ENCODE data around the gene UBTD2.

GRCh38 chr5:172199446-172199845 lies 84.1 kb downstream of the UBTD2 start:
- TF ChIP-seq CTCF (IDR thresholded peaks at IDR 0.05), result no peak
- no peak for TF ChIP-seq POLR2A (IDR thresholded peaks at IDR 0.05)
